ENCODE results near the gene CEACAM5. TPM values are rescaled to one million over a fixed set of nuclear protein-coding genes. Genes with fewer than 3 reads are reported as not detected.
"Not testable (repeated sequence)": the region's sequence is repeated elsewhere in the genome, so short reads cannot be mapped to it uniquely, and the experiment has no call there.

Gene CEACAM5
- total and polyA plus RNA-seq, 2 experiments from 2014 or later: 1.5 to 2.7 TPM

GRCh38 chr19:41748012-41748411 is 39.6 kb downstream of the CEACAM5 start:
- H3K27ac ChIP-seq: no peak overlapping the region
- no peaks in the 10 kb centered on the region for H3K79me2 ChIP-seq
- H3K4me3 ChIP-seq: no peak overlapping the region
- H3K36me3 ChIP-seq (replicated peaks; ENCODE audit: insufficient read depth, low read depth): no peaks in the 10 kb centered on the region
- H3K27me3 ChIP-seq: no peaks in the 10 kb centered on the region
- no peaks in the 10 kb centered on the region for H4K20me1 ChIP-seq (ENCODE audit: insufficient read depth, poor library complexity, severe bottlenecking)
- H3K4me1 ChIP-seq (ENCODE audit: insufficient read depth): no peaks in the 10 kb centered on the region
- H2AFZ ChIP-seq: no peak overlapping the region
- 64% methylated on average over 3 of the region's 3 CpGs for WGBS (ENCODE audit: low lambda C conversion rate, missing lambda C conversion rate)
- no peaks in the 10 kb centered on the region for H3K9me3 ChIP-seq (ENCODE audit: low read depth)
- no peak for DNase-seq (ENCODE audit: low spot score)
- no peaks in the 10 kb centered on the region for H3K9me2 ChIP-seq (replicated peaks; ENCODE audit: insufficient read depth)
- no peak for TF ChIP-seq EZH2 (IDR thresholded peaks at IDR 0.05; ENCODE audit: borderline replicate concordance)
- TF ChIP-seq CTCF (IDR thresholded peaks at IDR 0.05; ENCODE audit: poor library complexity): no peak
- TF ChIP-seq EZH2phosphoT487 (IDR thresholded peaks at IDR 0.05; ENCODE audit: low read depth, severe bottlenecking, unreplicated experiment): no peak
- no peak overlapping the region for H3K4me2 ChIP-seq

- not testable (repeated sequence) for H3K27ac ChIP-seq; H3K9me2 ChIP-seq (replicated peaks; ENCODE audit: insufficient read depth); H3K4me3 ChIP-seq; H3K79me2 ChIP-seq; H4K20me1 ChIP-seq (ENCODE audit: insufficient read depth, poor library complexity, severe bottlenecking); H3K4me2 ChIP-seq; H2AFZ ChIP-seq; H3K27me3 ChIP-seq; H3K36me3 ChIP-seq (replicated peaks; ENCODE audit: insufficient read depth, low read depth); DNase-seq (ENCODE audit: low spot score); H3K9me3 ChIP-seq (ENCODE audit: low read depth); H3K4me1 ChIP-seq (ENCODE audit: insufficient read depth)
- WGBS (ENCODE audit: low lambda C conversion rate, missing lambda C conversion rate): 58% methylated on average over 9 of the region's 10 CpGs
These were observed 42.1 kb downstream of the CEACAM5 start for GRCh38 chr19:41750248-41751134.

GRCh38 chr19:41753159-41753558 is 44.7 kb downstream of the CEACAM5 start:
- Histone ChIP-seq H3K4me1 (ENCODE audit: insufficient read depth) (no peaks in the 10 kb centered on the region), H3K4me3 (no peak overlapping the region), H3K79me2 (no peaks in the 10 kb centered on the region), H3K4me2 (no peak overlapping the region), H4K20me1 (ENCODE audit: insufficient read depth, poor library complexity, severe bottlenecking) (no peaks in the 10 kb centered on the region), H3K9me3 (ENCODE audit: low read depth) (no peaks in the 10 kb centered on the region), H3K36me3 (replicated peaks; ENCODE audit: insufficient read depth, low read depth) (no peaks in the 10 kb centered on the region), H2AFZ (no peak overlapping the region), H3K27ac (no peak overlapping the region), H3K27me3 (no peaks in the 10 kb centered on the region), H3K9me2 (replicated peaks; ENCODE audit: insufficient read depth) (no peaks in the 10 kb centered on the region)
- TF ChIP-seq EZH2phosphoT487 (IDR thresholded peaks at IDR 0.05; ENCODE audit: low read depth, severe bottlenecking, unreplicated experiment): no peak
- peak; percentile 34 for TF ChIP-seq CTCF (IDR thresholded peaks at IDR 0.05; ENCODE audit: poor library complexity)
- no peak for TF ChIP-seq EZH2 (IDR thresholded peaks at IDR 0.05; ENCODE audit: borderline replicate concordance)
- DNase-seq (ENCODE audit: low spot score): peak; percentile 31
- 19% methylated on average over 12 of the region's 12 CpGs for WGBS (ENCODE audit: low lambda C conversion rate, missing lambda C conversion rate)

- Histone ChIP-seq H4K20me1 (ENCODE audit: insufficient read depth, poor library complexity, severe bottlenecking) (no peaks in the 10 kb centered on the region), H3K4me1 (ENCODE audit: insufficient read depth) (no peaks in the 10 kb centered on the region), H3K36me3 (replicated peaks; ENCODE audit: insufficient read depth, low read depth) (no peaks in the 10 kb centered on the region), H3K9me3 (ENCODE audit: low read depth) (no peaks in the 10 kb centered on the region), H2AFZ (no peak overlapping the region), H3K27me3 (no peaks in the 10 kb centered on the region), H3K4me3 (no peak overlapping the region), H3K9me2 (replicated peaks; ENCODE audit: insufficient read depth) (no peaks in the 10 kb centered on the region), H3K79me2 (no peaks in the 10 kb centered on the region), H3K27ac (no peak overlapping the region), H3K4me2 (no peak overlapping the region)
- no peak for TF ChIP-seq EZH2phosphoT487 (IDR thresholded peaks at IDR 0.05; ENCODE audit: low read depth, severe bottlenecking, unreplicated experiment)
- TF ChIP-seq CTCF (IDR thresholded peaks at IDR 0.05; ENCODE audit: poor library complexity): peak; percentile 39
- 8% methylated on average over 4 of the region's 4 CpGs for WGBS (ENCODE audit: low lambda C conversion rate, missing lambda C conversion rate)
- peak; percentile 36 for DNase-seq (ENCODE audit: low spot score)
These were observed 45.6 kb downstream of the CEACAM5 start for GRCh38 chr19:41753936-41754529.

All from hepatocyte (in vitro differentiated cells).